ENCODE data around the gene GRB10.

Gene GRB10

GRCh38 chr7:50782375-50783208 lies at the start of gene GRB10:
Gene GRB10, minus strand, starts transcription at chr7:50782896. Its CDS starts 50,574 bp downstream, at chr7:50732322.
- FAIRE-seq (no peak), DNase-seq (ENCODE audit: insufficient read length, low spot score) (no peak)

GRCh38 chr7:50828801-50829200 lies 46.1 kb upstream of the GRB10 start:
- FAIRE-seq (no peak), DNase-seq (ENCODE audit: insufficient read length, low spot score) (no peak)

- no peak for DNase-seq (ENCODE audit: insufficient read length, low spot score)
- no peak for FAIRE-seq
These were observed 45.4 kb upstream of the GRB10 start for GRCh38 chr7:50828116-50828515.

GRCh38 chr7:50827281-50827680 lies 44.6 kb upstream of the GRB10 start:
- DNase-seq (ENCODE audit: insufficient read length, low spot score) (no peak), FAIRE-seq (no peak)

- DNase-seq (ENCODE audit: insufficient read length, low spot score) = no peak
- no peak for FAIRE-seq
These were observed 43.9 kb upstream of the GRB10 start for GRCh38 chr7:50826371-50827172.

GRCh38 chr7:50825465-50825864 lies 42.8 kb upstream of the GRB10 start:
- DNase-seq (ENCODE audit: insufficient read length, low spot score) (no peak), FAIRE-seq (no peak)

- FAIRE-seq (no peak), DNase-seq (ENCODE audit: insufficient read length, low spot score) (no peak)
These were observed 42.2 kb upstream of the GRB10 start for GRCh38 chr7:50824882-50825281.

- DNase-seq (ENCODE audit: insufficient read length, low spot score) (no peak), FAIRE-seq (no peak)
These were observed 40.0 kb upstream of the GRB10 start for GRCh38 chr7:50822706-50823105.

- FAIRE-seq = no peak
These were observed 39.4 kb upstream of the GRB10 start for GRCh38 chr7:50822110-50822509.

GRCh38 chr7:50821457-50822008 lies 38.8 kb upstream of the GRB10 start:
- DNase-seq (ENCODE audit: insufficient read length, low spot score) = no peak
- FAIRE-seq = no peak

More at GRCh38 chr7:50822110-50822509, 39.4 kb upstream of the GRB10 start:
- DNase-seq (ENCODE audit: insufficient read length, low spot score) = no peak

GRCh38 chr7:50818324-50818723 lies 35.6 kb upstream of the GRB10 start:
- no peak for DNase-seq (ENCODE audit: insufficient read length, low spot score)
- FAIRE-seq = no peak

GRCh38 chr7:50817561-50817960 lies 34.9 kb upstream of the GRB10 start:
- FAIRE-seq = no peak
- no peak for DNase-seq (ENCODE audit: insufficient read length, low spot score)

- DNase-seq (ENCODE audit: insufficient read length, low spot score) (no peak), FAIRE-seq (no peak)
These were observed 32.4 kb upstream of the GRB10 start for GRCh38 chr7:50815138-50815537.

GRCh38 chr7:50814166-50814565 lies 31.5 kb upstream of the GRB10 start:
- DNase-seq (ENCODE audit: insufficient read length, low spot score) = no peak
- FAIRE-seq = no peak

GRCh38 chr7:50812841-50813475 lies 30.3 kb upstream of the GRB10 start:
- FAIRE-seq = no peak
- no peak for DNase-seq (ENCODE audit: insufficient read length, low spot score)

GRCh38 chr7:50812094-50812493 lies 29.4 kb upstream of the GRB10 start:
- FAIRE-seq (no peak), DNase-seq (ENCODE audit: insufficient read length, low spot score) (no peak)

- no peak for FAIRE-seq
- DNase-seq (ENCODE audit: insufficient read length, low spot score) = no peak
These were observed 25.7 kb upstream of the GRB10 start for GRCh38 chr7:50808282-50808888.

GRCh38 chr7:50807026-50807730 lies 24.5 kb upstream of the GRB10 start:
- DNase-seq (ENCODE audit: insufficient read length, low spot score) (no peak), FAIRE-seq (no peak)

- DNase-seq (ENCODE audit: insufficient read length, low spot score) = no peak
- FAIRE-seq = no peak
These were observed 23.4 kb upstream of the GRB10 start for GRCh38 chr7:50806143-50806542.
